GM19240 (cell line): ENCODE results near the gene DIS3L.
"Not testable (repeated sequence)": the region's sequence is repeated elsewhere in the genome, so short reads cannot be mapped to it uniquely, and the experiment has no call there.

ENCODE experiments used
- DNase-seq: peaks from one replicate; pipeline ENCODE4 v3.0.0; 2011; ENCODE audit warnings: low spot score; ENCODE audit not compliant: insufficient read length

DIS3L gene

GRCh38 chr15:66293419-66294156, at the start of gene DIS3L:
DIS3L (plus strand) TSS chr15:66293568; CDS start chr15:66293597, 29 bp downstream.
- peak; percentile 56 for DNase-seq

DNA sequence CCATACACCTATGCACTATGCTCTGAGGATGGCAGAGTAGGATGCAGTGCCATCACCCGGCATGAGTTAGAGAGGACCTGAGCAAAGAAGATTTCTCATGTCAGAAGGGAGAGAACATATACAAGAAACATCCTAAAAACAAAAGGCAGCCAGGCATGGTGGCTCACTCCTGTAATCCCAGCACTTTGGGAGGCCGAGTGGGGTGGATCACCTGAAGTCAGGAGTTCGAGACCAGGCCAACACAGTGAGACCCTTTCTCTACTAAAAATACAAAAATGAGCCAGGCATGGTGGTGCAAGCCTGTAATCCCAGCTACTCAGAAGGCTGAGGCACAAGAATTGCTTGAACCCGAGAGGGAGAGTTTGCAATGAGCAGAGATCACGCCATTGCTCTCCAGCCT, 47.5 kb upstream of the DIS3L start:
- DNase-seq: not testable (repeated sequence)

- DNase-seq: no peak
Measured at GRCh38 chr15:66246937-66247336, 46.4 kb upstream of the DIS3L start.

DNA sequence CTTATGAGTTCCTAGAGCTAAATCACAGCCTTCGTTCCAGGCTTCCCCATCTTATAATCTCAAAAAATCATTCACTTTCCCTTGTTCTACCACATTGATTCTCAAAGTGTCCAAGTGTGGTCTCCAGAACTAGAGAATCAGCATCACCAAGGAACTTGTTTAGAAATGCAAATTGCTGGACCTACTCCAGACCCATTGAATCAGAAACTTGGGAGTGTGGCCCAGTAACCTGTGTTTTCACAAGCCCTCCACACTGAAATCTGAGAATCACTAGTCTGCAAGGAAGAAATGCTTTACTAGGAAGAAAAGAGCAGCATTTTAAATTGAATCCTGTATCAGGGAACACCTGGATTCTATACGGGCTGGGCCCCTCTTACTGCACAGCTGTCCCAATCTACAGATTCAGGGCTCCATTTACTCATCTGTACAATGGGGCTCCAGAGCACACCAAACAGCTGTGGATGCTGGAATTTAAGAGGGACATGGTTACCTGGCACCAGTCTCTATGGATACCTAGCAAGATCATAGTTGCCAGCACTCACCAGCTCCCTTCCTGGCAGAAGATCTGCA, 43.7 kb upstream of the DIS3L start:
- DNase-seq: no peak

DNA sequence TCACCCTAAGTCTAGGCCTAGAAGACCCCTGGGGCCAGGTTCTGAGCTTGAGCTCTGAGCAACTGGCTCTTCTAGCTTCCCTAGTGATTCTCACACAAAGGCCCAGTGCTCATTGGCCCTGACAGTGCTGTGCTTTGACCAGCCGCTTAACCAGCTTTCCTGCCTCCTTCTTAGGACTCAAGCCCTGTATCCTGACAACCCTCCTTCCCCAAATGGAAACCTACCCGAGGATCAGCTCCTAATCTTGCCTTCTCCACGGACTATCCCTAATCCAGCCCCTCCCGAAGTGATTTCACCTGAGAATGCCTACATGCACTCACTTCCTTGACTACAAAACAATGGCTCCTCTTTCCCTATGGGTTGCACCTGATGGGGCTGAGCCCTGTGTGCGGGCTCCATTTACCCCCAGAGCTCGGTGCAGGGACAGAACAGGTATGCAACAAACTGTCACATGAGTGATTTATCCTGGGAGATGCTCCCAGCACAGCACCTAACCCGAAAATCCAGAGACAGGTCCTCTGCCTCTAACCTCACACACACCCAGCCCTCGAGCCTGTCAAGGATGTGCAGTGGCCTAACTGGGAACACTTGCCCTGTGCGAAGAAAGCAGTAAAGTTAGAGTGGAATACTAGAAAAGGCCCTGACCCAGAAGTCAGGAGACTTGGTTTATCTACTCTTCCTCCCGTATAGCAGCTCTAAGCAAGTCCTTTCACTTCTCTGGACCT, 42.1 kb upstream of the DIS3L start:
- DNase-seq: no peak

DNA sequence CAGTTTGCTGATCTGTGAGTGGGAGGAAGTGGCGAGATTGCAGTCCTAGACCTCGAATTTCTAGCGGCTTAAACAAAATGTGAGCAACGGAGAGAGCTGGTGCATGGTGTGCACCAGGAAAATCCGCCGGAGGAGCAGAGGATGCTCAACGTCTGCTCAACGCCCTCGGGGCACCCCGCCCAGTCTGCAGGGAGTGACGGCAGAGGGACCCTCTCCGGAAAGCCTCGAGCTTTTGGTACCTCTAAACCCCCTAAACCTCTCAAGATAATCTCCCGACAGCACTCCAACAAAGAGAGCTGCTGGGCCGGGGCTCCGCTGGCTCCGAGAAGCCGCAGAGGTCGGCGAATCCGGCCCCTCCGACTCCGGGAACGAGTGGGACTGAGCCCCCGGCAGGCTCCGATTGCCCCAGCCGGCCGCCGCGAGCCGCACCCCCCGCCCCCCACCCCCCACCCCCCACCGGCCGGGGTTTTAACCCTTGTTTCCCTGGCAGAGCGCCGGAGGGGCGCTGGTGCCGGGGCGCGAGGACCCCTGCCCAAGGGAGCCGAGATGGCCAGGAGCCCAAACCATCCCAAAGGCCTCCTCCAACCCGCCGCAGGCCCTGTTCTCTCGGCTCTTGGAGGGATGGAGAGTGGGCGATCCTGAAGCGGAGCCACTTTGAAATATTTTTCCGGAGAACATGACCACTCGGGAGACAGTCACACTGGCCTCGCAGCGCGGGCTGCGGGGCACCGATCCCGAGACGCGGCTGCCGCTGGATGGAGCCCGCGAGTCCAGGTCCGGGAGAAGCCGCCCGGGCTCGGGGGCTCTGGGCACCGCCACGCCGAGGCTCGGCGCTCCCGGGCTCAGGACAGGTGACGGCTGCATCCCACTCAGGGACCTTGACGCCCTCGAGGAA, 41.3 kb upstream of the DIS3L start:
- DNase-seq: no peak

GRCh38 chr15:66252685-66253417, 40.5 kb upstream of the DIS3L start:
- DNase-seq: no peak

DNA sequence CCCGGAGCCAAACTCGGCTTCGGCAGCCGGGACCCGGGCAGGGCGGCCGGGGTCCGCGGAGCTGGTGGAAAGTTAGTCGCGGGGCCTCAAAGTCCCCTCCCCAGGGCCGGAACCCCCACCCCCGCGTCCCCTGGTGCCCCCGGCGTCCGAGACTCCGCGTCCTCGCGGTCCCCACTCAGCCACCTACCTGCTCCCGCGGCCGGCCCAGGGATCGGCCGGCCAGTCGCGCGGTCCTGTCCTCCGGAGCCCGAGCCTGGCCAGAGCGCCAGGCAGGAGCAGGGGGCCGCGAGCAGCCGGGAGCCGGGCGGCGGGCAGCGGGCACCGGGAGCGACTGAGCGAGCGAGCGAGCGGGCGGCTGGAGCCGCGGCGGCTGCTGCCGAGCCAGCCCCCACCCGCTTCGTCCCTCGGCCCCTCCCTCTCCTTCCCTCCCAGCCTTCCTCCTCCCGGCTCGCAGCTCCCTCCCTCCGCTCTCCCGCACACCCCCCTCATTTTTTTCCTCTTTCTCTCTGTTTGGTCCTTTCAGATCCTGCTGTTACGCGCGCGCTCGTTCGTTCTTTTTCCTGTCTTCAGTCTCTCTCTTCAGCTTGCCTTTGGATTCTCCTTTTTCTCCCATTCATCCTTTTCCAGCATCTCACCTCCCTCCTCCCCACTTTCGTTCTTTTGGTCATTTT, 39.8 kb upstream of the DIS3L start, which contains the start of gene MEGF11:
Gene MEGF11 (minus strand): TSS at position 333 of the 671 bp plus-strand sequence. CDS start 125,347 bp downstream, outside the sequence.
- no peak for DNase-seq

DNA sequence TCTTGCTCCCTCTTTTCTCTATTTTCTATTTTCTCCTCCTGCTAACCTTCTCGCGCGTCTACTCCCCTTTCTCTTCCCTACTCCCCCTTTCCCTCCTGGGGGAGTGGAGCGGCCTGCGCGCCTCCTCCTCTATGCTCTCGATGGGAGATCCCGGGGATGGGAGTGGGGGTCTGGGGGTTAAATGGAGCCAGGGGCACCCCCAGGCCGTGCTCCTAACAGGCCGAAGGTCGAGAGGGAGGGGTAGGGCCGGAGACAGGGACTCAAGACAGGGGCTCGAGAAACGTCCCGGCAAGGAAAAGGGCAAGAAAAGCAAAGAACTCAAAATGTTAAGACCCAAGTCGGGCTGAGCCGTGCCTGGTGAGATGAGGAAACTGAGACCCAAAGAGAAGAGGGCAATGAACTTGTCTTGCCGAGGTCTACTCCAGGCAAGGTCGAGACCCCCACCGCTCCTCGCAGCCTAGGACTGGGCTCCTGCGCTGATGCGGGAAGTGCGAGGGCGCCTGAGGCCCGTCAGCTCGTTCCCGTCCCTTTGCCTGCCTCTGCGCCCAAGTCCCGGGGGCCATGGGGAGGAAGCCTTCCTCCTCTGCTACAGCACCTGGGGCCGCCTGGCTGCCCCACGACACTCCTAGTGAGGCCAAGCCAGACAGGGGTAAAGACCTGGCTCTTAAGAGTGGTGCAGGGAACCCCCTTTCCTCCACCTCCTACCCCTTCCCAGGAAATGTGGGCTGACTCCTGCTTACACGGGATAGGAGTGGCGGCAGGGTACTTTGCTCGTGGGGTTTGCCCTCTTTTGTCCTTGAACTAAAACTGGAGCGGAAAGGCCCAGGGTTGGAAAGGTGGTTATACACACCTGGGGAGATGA, 39.0 kb upstream of the DIS3L start:
- no peak for DNase-seq

GRCh38 chr15:66254951-66255676, 38.3 kb upstream of the DIS3L start:
- no peak for DNase-seq

- no peak for DNase-seq
Measured at GRCh38 chr15:66256692-66257091, 36.7 kb upstream of the DIS3L start.

DNA sequence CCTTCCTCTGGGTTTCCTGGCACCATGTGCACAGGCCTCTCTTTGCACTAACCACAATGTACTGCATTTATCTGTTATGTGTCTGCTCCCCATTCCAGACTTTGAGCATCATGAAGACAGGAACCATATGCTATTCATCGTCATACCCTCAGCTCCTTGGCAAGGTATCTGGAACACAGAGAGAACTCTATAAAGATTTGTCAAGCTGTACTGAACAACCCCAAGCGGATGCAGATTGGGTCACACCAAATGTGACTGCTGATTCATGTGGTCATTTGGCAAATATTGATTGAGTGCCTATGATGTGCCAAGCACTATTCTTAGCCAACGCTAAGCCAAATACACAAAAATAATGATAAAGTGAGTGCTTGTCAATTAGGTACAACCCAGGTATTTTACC, 32.3 kb upstream of the DIS3L start:
- DNase-seq: no peak

- not testable (repeated sequence) for DNase-seq
Measured at GRCh38 chr15:66262837-66263236, 30.5 kb upstream of the DIS3L start.

- no peak for DNase-seq
Measured at GRCh38 chr15:66264859-66265513, 28.4 kb upstream of the DIS3L start.

GRCh38 chr15:66269326-66270090, 23.9 kb upstream of the DIS3L start:
- no peak for DNase-seq

DNA sequence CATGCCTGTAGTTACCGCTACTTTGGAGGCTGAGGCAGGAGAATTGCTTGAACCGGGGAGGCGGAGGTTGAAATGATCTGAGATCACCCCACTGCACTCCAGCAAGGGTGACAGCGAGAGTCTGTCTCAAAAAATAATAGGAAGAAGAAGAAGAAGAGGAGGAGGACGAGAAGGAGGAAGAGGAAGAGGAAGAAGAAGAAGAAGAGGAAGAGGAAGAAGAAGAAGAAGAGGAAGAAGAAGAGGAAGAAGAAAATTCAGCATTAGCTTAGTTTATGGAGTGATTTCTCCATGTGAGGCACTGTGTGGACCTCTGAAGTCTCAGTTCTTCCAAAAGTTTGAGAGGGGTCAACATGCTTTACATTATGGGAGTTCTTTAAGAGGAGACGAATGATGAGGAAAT, 22.4 kb upstream of the DIS3L start:
- no peak for DNase-seq

GRCh38 chr15:66275352-66275751, 18.0 kb upstream of the DIS3L start:
- no peak for DNase-seq
